HuH-7 (cell line): ENCODE results near the gene MRPL36.
A peak's percentile ranks its signal among the peaks of the same experiment; 100 is the strongest.

Experiments
- DNase-seq: peaks from one replicate; pipeline ENCODE4 v3.0.0; 2011; ENCODE audit warnings: low spot score

Gene MRPL36

DNA sequence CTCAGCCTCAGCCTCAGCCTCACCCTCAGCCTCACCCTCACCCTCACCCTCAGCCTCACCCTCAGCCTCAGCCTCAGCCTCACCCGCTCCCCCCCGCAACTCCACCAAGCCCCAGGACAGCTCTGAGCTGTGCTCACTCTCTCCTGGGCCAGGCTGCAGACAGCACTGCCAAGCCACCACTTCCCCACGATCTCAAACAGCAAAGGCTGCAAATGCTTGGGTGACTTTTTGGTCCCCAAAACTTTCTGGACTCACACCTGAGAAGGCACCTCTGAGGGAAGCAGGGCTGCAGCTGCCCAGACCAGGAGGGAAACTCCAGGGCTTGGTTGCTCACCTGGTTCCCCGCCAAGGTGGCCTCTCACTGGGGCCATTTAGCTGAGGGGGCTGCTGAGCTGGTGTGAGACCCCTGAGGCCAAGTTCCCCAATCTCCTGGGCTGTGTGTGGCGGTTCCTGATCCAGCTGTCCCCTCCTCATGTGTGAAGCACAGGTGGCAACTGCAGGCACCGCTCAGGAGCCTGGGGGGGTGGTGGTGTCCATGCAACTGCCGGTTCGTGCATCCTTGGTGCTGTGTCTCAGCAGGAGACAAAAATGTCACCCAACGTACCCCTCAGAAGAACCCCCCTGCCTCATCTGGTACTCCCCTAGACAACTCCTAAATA lies 17.8 kb downstream of the MRPL36 start:
- no peak for DNase-seq

DNA sequence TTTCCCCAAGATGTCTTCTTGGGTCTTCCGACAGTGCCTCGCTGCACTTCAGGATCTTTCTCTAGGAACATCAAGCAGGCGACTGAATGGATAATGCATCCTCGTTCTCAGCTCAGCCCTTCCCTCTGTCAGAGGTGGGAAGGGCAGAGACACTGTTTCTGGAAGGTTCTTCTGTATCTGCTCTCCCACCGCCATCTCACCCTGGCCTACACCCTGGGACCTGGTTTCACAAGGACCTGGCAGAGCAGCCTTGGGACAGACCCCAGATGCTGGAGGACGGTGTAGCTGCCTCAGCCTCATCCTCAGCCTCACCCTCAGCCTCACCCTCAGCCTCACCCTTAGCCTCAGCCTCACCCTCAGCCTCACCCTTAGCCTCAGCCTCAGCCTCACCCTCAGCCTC lies 18.5 kb downstream of the MRPL36 start:
- DNase-seq: no peak

- DNase-seq: no peak
Observed at GRCh38 chr5:1780614-1780930, 19.1 kb downstream of the MRPL36 start.

GRCh38 chr5:1779782-1780613 lies 19.6 kb downstream of the MRPL36 start:
- no peak for DNase-seq

DNA sequence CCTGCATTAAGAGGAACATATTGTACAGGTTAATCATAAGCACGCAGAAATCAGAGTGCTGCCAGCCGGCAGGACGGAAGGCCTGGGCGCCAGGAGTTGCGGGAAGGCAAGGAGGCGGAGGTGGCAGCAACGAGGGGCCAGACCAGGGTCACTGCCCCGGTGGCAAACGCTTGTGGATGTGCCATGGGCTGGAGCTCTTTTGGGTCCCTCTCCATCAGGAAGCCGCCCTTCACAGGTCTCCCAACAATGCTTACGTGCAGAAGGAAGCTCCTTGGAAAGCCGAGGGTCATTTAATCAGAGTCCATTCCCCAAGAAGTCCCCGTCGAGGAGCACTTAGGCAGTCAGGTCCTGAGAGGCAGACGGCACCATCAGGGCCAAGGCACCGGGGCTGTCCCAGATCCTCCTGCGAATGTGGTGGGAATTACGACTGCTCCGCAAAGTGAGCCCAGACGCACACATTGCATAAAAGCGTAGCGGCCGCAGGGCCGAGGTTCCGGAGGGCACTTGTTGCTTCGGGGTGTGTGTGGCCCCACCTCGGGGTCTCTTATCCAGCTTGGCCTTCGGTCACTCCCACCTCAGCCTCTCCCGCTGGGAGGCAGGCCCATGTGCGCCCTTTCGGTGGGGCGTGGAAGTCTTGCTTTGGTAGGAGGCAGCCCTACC lies 20.5 kb downstream of the MRPL36 start:
- no peak for DNase-seq

GRCh38 chr5:1778138-1779020 lies 21.3 kb downstream of the MRPL36 start:
- no peak for DNase-seq

DNA sequence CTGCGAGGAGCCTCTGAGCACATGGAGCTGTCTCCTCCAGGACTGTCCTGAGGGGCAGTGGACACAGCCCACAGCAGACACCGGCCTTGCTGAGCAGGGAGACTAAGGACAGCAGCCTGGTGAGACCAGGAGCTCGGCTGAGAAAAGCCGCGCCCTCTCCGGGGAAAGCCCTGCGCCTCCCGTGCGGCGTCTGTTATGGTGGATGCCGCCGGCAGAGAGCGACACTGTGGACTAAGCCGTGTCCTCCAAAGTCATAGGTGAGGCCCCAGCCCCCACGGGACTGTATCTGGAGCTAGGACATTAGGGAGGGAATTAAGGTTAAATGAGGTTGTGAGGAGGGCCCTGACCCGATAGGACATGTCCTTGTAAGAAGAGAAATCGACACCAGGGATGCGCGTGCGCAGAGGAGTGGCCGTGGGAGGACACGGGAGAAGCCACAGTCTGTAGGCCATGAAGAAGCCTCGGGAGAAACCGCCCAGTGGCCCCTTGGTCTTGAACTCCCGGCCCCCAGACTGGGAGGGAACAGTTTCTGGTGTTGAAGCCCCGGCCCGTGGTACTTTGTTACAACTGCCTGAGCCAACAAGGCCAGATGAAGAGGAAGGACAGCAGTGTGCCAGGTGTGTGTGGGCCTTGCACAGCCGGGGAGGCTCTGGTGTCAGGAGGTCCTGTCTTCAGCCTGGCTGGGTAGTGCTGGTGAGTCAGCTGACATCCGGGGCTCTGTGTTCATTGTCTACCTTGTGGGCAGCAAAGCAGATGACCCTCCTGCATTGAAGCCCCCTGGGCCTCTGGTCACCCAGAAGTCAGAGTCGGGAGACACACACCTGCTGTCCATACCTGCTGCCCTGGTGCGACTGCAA lies 22.1 kb downstream of the MRPL36 start:
- DNase-seq: no peak

- no peak for DNase-seq
Observed at GRCh38 chr5:1776831-1777230, 22.8 kb downstream of the MRPL36 start.

- peak; percentile 45 for DNase-seq
Observed at GRCh38 chr5:1772634-1773033, 27.0 kb downstream of the MRPL36 start.

GRCh38 chr5:1771149-1772065 lies 28.2 kb downstream of the MRPL36 start:
- DNase-seq: no peak

- no peak for DNase-seq
Observed at GRCh38 chr5:1770443-1770802, 29.2 kb downstream of the MRPL36 start.

DNA sequence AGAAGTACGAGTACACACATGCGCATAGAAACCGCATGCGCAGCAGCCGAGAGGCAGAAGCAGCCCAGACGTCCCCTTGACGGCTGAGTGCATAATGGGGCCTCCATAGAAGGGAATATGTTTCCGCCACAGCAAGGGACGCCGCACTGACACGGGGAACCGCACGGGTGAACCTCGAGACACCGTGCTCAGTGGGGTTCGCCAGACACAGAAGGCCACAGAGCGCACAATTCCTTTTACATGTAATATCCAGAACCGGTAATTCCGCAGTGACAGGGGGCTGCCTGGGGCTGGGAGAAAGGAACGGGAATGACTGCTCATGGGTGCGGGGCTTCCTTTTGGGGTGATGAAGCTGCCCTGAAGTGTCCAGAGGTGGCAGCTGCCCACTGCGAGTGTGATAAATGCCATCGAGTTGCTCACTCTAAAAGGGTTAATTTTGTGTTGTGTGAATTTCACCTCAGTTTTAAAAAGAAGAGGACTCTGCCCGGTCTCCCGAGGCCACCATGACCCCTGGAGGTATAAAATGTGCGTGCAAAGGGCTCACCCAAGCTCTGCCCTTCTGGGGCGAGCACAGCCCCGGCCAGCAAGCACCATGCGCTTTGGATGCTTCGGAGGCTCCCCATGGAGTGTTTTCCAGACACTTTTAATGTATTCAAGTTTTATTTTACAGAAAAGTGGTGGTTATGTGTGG lies 29.7 kb downstream of the MRPL36 start:
- no peak for DNase-seq

- DNase-seq: no peak
Observed at GRCh38 chr5:1769017-1769640, 30.5 kb downstream of the MRPL36 start.

DNA sequence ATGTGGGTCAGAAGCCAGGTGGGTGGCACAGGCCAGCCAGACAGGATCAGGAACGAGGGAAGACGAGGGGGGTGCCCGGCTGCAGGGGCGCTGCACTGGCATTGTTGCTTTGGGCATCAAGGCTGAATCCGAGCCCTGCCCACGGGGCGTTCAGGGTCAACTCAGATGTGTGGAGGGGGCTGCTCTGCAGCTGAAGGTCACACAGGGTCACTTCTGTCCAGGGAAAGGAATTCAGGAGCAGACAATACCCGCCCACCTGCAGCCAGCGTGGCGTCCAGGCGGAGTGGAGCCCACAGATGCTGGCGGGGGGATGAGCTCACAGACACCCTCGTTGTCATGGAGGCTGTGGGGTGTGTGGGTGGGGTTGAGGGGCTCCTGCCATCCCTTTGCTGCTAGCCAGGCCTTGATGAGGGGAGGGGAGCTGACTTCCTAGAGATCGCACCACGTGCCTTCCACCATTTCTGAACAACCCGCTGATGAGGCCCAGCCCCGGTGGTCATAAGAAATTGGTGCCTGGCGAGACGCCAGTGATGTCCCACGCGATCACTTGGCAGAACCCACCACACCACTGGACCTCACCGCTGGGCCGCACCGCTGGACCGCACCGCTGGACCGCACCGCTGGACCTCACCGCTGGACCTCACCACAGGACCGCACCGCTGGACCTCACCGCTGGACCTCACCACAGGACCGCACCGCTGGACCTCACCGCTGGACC lies 31.2 kb downstream of the MRPL36 start:
- no peak for DNase-seq

- no peak for DNase-seq
Observed at GRCh38 chr5:1767524-1768282, 31.9 kb downstream of the MRPL36 start.

DNA sequence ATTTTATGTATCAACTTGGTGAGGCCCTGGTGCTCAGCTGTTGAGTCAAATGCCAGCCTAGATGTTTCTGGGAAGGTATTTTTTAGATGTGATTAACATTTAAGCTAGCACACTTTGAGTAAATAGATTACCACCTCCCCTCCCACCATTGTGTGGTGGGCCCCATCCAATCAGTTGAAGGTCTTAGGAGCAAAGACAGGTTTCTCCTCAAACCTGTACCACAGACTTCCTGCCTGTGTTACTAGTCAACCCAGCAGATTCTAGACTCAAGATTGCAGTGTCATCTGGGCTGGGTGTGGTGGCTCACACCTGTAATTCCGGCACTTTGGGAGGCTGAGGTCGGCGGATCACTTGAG lies 33.8 kb downstream of the MRPL36 start:
- no peak for DNase-seq

DNA sequence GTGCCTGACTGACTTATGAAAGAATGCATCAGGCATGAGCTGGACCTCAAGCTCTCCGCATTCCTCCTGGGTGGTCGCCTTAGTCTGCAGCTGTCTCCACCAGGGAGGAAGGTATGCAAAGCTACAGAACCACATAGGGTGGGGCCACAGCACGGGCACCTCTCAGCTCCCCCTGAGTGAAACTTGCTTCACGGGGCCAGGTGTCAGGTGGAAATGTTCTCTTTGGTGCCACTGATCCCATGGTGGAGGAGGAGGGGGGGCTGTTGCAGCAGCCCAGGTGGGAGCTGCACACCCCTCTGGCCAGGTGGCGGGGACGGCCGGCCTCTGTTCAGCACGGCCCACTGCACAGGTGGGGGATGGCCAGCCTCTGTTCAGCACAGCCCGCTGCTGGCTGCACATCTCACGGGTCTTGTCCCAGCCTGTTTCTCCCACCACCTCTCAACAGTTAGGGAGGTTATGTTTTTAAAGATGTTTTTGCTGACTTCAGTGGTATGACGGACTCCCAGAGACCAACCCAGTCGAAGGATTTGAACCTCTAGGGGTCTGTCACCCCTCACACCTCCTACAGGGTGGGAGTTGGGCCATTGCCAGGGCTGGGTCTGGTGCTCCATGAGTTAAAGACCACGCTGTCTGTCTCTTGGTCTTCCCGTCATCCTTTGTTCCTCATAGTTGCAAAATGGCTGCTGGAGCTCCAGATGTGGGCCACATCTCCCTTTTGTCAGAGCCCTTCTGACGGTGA lies 34.3 kb downstream of the MRPL36 start:
- no peak for DNase-seq
